ENCODE results near the gene FOXN3.

The FOXN3 gene

DNA sequence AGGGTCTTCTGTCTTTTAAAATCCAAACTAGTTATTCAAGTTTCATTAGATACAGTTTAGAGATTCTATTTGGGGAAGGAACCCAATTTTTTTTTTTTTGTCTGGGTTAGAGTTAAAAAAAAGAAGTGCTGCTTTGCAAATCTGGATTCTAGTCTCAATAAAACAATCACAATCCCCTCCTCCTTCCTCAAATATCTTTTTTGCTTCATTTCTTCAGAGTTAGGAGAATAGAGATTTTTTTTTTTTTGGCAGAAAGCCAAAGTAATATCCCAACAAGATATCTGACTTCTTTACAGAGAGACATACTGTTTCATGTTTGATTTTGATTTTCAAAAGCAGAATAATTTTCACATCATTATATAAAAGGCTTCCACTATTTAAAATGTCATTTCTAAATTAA, 201.9 kb downstream of the FOXN3 start:
- H3K27ac ChIP-seq: peak overlapping the region; percentile 62 to 65
- TF ChIP-seq, protein P1, sequence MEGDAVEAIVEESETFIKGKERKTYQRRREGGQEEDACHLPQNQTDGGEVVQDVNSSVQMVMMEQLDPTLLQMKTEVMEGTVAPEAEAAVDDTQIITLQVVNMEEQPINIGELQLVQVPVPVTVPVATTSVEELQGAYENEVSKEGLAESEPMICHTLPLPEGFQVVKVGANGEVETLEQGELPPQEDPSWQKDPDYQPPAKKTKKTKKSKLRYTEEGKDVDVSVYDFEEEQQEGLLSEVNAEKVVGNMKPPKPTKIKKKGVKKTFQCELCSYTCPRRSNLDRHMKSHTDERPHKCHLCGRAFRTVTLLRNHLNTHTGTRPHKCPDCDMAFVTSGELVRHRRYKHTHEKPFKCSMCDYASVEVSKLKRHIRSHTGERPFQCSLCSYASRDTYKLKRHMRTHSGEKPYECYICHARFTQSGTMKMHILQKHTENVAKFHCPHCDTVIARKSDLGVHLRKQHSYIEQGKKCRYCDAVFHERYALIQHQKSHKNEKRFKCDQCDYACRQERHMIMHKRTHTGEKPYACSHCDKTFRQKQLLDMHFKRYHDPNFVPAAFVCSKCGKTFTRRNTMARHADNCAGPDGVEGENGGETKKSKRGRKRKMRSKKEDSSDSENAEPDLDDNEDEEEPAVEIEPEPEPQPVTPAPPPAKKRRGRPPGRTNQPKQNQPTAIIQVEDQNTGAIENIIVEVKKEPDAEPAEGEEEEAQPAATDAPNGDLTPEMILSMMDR (IDR thresholded peaks at IDR 0.05): no peak
- intact Hi-C loops (cut with DNase I; ENCODE audit: low total_unique reads): no loop called here

GRCh38 chr14:89214221-89214965, 202.6 kb downstream of the FOXN3 start:
- Histone ChIP-seq H3K27ac (peak overlapping the region; percentile 62 to 65), H3K4me1 (peaks cover 0 to 41% (median 29%) of the 10 kb centered on the region in 4 donors)

More for the DNA sequence above, 201.9 kb downstream of the FOXN3 start:
- Histone ChIP-seq H3K4me3 (no peak overlapping the region), H3K27me3 (no peaks in the 10 kb centered on the region), H3K9me3 (no peaks in the 10 kb centered on the region), H3K4me1 (peaks cover 0 to 42% (median 29%) of the 10 kb centered on the region in 4 donors), H3K36me3 (peaks cover 0 to 8% (median 0%) of the 10 kb centered on the region in 3 donors)
- DNase-seq: no peak

GRCh38 chr14:89212386-89213235, 204.4 kb downstream of the FOXN3 start:
- H3K4me3 ChIP-seq: no peak overlapping the region
- H3K27ac ChIP-seq: no peak overlapping the region
- no peaks in the 10 kb centered on the region for H3K27me3 ChIP-seq
- no peak for DNase-seq
- no peaks in the 10 kb centered on the region for H3K9me3 ChIP-seq
- peaks cover 0 to 38% (median 27%) of the 10 kb centered on the region in 4 donors for H3K4me1 ChIP-seq
- H3K36me3 ChIP-seq: no peaks in the 10 kb centered on the region
- intact Hi-C loops (cut with DNase I; ENCODE audit: low total_unique reads): no loop called here
- TF ChIP-seq, protein P1 (IDR thresholded peaks at IDR 0.05): no peak

More at GRCh38 chr14:89214221-89214965, 202.6 kb downstream of the FOXN3 start:
- Histone ChIP-seq H3K4me3 (peak overlapping the region in 1 of 2 donors; percentile 17), H3K36me3 (peaks cover 0 to 4% (median 0%) of the 10 kb centered on the region in 3 donors), H3K9me3 (no peaks in the 10 kb centered on the region), H3K27me3 (no peaks in the 10 kb centered on the region)
- TF ChIP-seq, protein P1 (IDR thresholded peaks at IDR 0.05): peak in 1 of 2 experiments; percentile 12
- intact Hi-C loops (cut with DNase I; ENCODE audit: low total_unique reads): no loop called here
- DNase-seq: peak; percentile 83 to 88

DNA sequence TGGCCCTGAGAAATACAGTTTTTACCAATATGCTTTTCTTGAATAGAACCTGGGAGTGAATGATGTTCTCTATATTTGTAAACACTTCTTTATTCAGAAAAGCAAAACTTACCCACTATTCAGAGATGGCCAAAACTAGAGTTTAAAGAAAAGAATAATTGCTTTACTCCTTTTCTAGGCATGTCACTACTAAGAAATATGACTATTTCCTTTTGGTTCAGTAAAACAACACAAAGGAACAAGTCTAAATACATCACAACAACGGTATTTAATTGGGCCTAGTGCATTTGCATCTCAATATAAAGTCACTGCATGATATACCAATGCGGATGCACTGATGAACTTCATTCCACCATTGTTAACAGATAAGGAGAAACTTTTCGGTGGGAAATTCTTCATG, 207.5 kb downstream of the FOXN3 start:
- Histone ChIP-seq H3K9me3 (no peaks in the 10 kb centered on the region), H3K4me1 (peaks cover 0 to 28% (median 9%) of the 10 kb centered on the region in 4 donors), H3K4me3 (no peak overlapping the region), H3K27ac (no peak overlapping the region), H3K27me3 (no peaks in the 10 kb centered on the region), H3K36me3 (peaks cover 0 to 11% (median 0%) of the 10 kb centered on the region in 3 donors)
- intact Hi-C loops (cut with DNase I; ENCODE audit: low total_unique reads): no loop called here
- DNase-seq: no peak
- TF ChIP-seq, protein P1 (IDR thresholded peaks at IDR 0.05): no peak

GRCh38 chr14:89207925-89208328, 209.1 kb downstream of the FOXN3 start:
- Histone ChIP-seq H3K27me3 (no peaks in the 10 kb centered on the region), H3K9me3 (no peaks in the 10 kb centered on the region), H3K4me1 (peaks cover 0 to 31% (median 13%) of the 10 kb centered on the region in 4 donors), H3K4me3 (no peak overlapping the region), H3K27ac (no peak overlapping the region), H3K36me3 (peaks cover 0 to 11% (median 0%) of the 10 kb centered on the region in 3 donors)
- DNase-seq: no peak
- intact Hi-C loops (cut with DNase I; ENCODE audit: low total_unique reads): no loop called here
- TF ChIP-seq, protein P1 (IDR thresholded peaks at IDR 0.05): no peak
